Measurements from ENCODE around the gene PTBP1.

DNA sequence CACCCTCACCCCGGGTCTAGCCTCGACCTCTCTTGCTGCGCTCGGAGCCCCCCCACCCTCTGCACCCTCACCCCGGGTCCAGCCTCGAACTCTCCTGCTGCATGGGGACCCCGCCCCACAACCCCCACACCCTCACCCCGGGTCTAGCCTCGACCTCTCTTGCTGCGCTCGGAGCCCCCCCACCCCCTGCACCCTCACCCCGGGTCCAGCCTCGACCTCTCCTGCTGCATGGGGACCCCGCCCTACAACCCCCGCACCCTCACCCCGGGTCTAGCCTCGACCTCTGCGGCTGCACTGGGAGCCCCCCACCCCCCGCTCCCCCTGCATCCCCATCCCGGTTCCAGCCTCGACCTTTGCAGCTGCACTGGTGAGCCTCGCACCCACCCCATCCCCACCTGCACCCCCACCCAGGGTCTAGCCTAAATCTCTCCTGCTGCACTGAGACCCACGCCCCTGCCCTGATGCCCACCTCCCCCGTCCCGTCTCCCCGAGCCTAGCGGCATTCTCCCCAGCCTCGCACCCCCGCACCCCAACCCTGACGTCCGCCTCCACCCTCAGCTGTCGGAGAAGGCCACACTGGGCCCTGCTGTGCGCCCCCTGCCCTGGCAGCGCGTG is 64.0 kb downstream of the PTBP1 start:
- TF ChIP-seq, protein P1, sequence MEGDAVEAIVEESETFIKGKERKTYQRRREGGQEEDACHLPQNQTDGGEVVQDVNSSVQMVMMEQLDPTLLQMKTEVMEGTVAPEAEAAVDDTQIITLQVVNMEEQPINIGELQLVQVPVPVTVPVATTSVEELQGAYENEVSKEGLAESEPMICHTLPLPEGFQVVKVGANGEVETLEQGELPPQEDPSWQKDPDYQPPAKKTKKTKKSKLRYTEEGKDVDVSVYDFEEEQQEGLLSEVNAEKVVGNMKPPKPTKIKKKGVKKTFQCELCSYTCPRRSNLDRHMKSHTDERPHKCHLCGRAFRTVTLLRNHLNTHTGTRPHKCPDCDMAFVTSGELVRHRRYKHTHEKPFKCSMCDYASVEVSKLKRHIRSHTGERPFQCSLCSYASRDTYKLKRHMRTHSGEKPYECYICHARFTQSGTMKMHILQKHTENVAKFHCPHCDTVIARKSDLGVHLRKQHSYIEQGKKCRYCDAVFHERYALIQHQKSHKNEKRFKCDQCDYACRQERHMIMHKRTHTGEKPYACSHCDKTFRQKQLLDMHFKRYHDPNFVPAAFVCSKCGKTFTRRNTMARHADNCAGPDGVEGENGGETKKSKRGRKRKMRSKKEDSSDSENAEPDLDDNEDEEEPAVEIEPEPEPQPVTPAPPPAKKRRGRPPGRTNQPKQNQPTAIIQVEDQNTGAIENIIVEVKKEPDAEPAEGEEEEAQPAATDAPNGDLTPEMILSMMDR (IDR thresholded peaks at IDR 0.05; ENCODE audit: poor library complexity) = no peak
- no peak for TF ChIP-seq EZH2phosphoT487 (IDR thresholded peaks at IDR 0.05; ENCODE audit: low read depth, severe bottlenecking, unreplicated experiment)
